ENCODE data around the gene WDR74. TPM values are rescaled to one million over a fixed set of nuclear protein-coding genes. Genes with fewer than 3 reads are reported as not detected.
A peak's percentile ranks its signal among the peaks of the same experiment; 100 is the strongest.

Gene WDR74
- total RNA-seq, 1 experiment from 2014 or later = 222 TPM

- Histone ChIP-seq H3K4me2 (ENCODE audit: low read length) (peak overlapping the region; percentile 95), H4K20me1 (ENCODE audit: low read length) (peaks cover 63% of the 10 kb centered on the region), H2AFZ (ENCODE audit: low read length) (no peak overlapping the region), H3K36me3 (ENCODE audit: low read depth, low read length) (peaks cover 62% of the 10 kb centered on the region), H3F3A (ENCODE audit: low read length, unreplicated experiment) (peaks cover 17% of the 10 kb centered on the region), H3K79me2 (ENCODE audit: low read length) (peaks cover 74% of the 10 kb centered on the region), H3K9me2 (replicated peaks; ENCODE audit: low read length) (no peaks in the 10 kb centered on the region), H3K4me1 (ENCODE audit: insufficient read depth, low read length) (peaks cover 38% of the 10 kb centered on the region), H3K27ac (ENCODE audit: low read length) (peak overlapping the region; percentile 93), H3K27me3 (ENCODE audit: low read length) (no peaks in the 10 kb centered on the region), H3K4me3 (ENCODE audit: low read length) (peak overlapping the region; percentile 85), H3K9me3 (ENCODE audit: low read length) (no peaks in the 10 kb centered on the region), H3K9ac (ENCODE audit: low read length) (peak overlapping the region; percentile 99)
- CTCF ChIA-PET = no interaction called here
- intact Hi-C loops (cut with micrococcal nuclease) = loop anchor here (5.0 kb wide), 1 partner anchor 156 kb away; the partner anchor contains the start of genes HNRNPUL2 and TTC9C
- TF ChIP-seq EZH2 (IDR thresholded peaks at IDR 0.05; ENCODE audit: low read length, unreplicated experiment) (no peak), EZH2phosphoT487 (IDR thresholded peaks at IDR 0.05; ENCODE audit: borderline replicate concordance, low read length) (no peak), CTCF (conservative IDR thresholded peaks at IDR 0.05; ENCODE audit: low read depth, low read length) (no peak)
- ATAC-seq (no peak), DNase-seq (no peak)
- POLR2A ChIA-PET (ENCODE audit: unreplicated experiment) = no interaction called here
- BruUV-seq (replicated peaks) = no TSS peak
Measured at GRCh38 chr11:62882788-62883501, 43.6 kb upstream of the WDR74 start.

DNA sequence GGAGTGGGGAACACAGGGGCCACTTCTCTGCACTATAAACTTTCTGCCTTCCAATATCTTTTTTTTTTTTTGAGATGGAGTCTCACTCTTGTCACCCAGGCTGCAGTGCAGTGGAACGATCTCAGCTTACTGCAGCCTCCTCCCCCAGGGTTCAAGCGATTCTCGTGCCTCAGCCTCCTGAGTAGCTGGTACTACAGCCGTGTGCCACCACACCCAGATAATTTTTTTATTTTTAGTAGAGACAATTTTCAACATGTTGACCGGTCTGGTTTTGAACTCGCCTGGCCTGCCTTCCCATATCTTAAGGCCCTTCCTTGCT lies 43.0 kb upstream of the WDR74 start:
- Histone ChIP-seq H3K36me3 (ENCODE audit: low read depth, low read length) (peaks cover 61% of the 10 kb centered on the region), H3K27ac (ENCODE audit: low read length) (peak overlapping the region; percentile 93), H3F3A (ENCODE audit: low read length, unreplicated experiment) (peaks cover 17% of the 10 kb centered on the region), H3K4me2 (ENCODE audit: low read length) (peak overlapping the region; percentile 95), H3K79me2 (ENCODE audit: low read length) (peaks cover 79% of the 10 kb centered on the region), H3K9me2 (replicated peaks; ENCODE audit: low read length) (no peaks in the 10 kb centered on the region), H3K4me1 (ENCODE audit: insufficient read depth, low read length) (peaks cover 38% of the 10 kb centered on the region), H4K20me1 (ENCODE audit: low read length) (peaks cover 60% of the 10 kb centered on the region), H3K9me3 (ENCODE audit: low read length) (no peaks in the 10 kb centered on the region), H3K4me3 (ENCODE audit: low read length) (peak overlapping the region; percentile 85), H2AFZ (ENCODE audit: low read length) (no peak overlapping the region), H3K9ac (ENCODE audit: low read length) (peak overlapping the region; percentile 99), H3K27me3 (ENCODE audit: low read length) (no peaks in the 10 kb centered on the region)
- ChIA-PET POLR2A (ENCODE audit: unreplicated experiment) (no interaction called here), CTCF (interaction anchor here (1.7 kb wide), 1 partner anchor 27 kb away, joined by 8 read pairs; no protein-coding TSS in a partner anchor)
- BruUV-seq (replicated peaks) = no TSS peak
- ATAC-seq (no peak), DNase-seq (no peak)
- no peak for TF ChIP-seq CTCF (conservative IDR thresholded peaks at IDR 0.05; ENCODE audit: low read depth, low read length)
- intact Hi-C loops (cut with micrococcal nuclease) = loop anchor here (5.0 kb wide), 1 partner anchor 155 kb away; the partner anchor contains the start of genes HNRNPUL2 and TTC9C

Measured in PC-3 (cell line).